Esophagus squamous epithelium (tissue), 4 donors: ENCODE results near the gene ACTG1.

Experiments used
- CTCF ChIP-seq, 6 experiments: fragments of 450-650 bp in 4 of 6; fragments of 200-600 bp in 2 of 6; sonication (generic) in 2 of 6; IDR thresholded peaks; one replicate each; pipeline ENCODE4 v1.5.1; 2016 to 2019; ENCODE audit warnings: antibody characterized with exemption in 6 of 6, mild to moderate bottlenecking in 4 of 6, moderate library complexity in 4 of 6
- POLR2A ChIP-seq, 4 donors: fragments of 450-650 bp; IDR thresholded peaks; one replicate each; pipeline ENCODE4 v1.6.1; 2017; ENCODE audit warnings: antibody characterized with exemption in 4 of 4, mild to moderate bottlenecking in 4 of 4, moderate library complexity in 3 of 4

DNA sequence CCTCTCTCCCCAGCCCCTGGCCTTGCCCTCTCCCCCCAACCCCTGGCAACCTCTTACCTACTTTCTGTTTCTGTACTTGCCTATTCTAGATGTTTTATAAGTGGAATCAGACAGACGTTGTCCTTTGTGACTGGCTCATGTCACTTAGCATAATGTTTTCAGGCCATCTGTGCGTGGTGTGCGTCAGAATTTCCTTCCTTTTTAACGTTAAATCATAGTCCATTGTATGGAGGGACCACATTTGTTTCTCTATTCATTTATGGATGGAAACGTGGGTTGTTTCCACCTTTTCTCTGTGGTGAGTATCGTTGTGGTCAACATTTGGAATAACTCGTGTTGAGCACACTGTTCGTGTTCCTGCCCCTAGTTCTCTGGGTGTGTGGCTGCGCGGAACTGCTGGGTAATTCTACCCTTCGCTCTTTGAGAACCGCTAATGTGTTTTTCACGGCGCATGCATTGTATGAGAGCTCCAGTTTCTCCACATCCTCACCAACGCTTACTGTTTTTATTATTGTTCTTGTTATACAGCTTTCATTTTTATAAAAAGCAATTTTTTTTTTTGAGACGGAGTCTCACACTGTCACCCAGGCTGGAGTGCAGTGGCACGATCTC is 26.3 kb downstream of the ACTG1 start:
- TF ChIP-seq POLR2A (IDR thresholded peaks at IDR 0.05), result no peak
- no peak for TF ChIP-seq CTCF (IDR thresholded peaks at IDR 0.05)
